Endothelial cell of umbilical vein (primary cell): Measurements from ENCODE around the gene TBXT.

Source experiments
- FOS ChIP-seq: IDR thresholded peaks from 2 replicates; pipeline ENCODE4 v1.6.1; 2011; ENCODE audit warnings: mild to moderate bottlenecking, low read length, moderate library complexity, borderline replicate concordance; ENCODE audit not compliant: insufficient read depth
- GATA2 ChIP-seq: IDR thresholded peaks from 2 replicates; pipeline ENCODE4 v1.7.0; 2011; ENCODE audit warnings: low read depth, mild to moderate bottlenecking, moderate library complexity, mixed read lengths, low read length; ENCODE audit not compliant: insufficient read length, insufficient read depth
- POLR2A ChIP-seq: IDR thresholded peaks from 2 replicates; pipeline ENCODE4 v1.6.1; 2012; ENCODE audit warnings: low read depth, mild to moderate bottlenecking, control low read depth, low read length
- TF ChIP-seq, protein P1 (sequence below), 2 donors: IDR thresholded peaks; 1 replicate in 1 of 2; 2 replicates in 1 of 2; pipeline ENCODE4 v1.5.1; 2011; ENCODE audit warnings: low read length in 2 of 2, mild to moderate bottlenecking in 2 of 2, moderate library complexity in 2 of 2, control low read depth in 1 of 2, inconsistent platforms in 1 of 2, low read depth in 1 of 2; ENCODE audit not compliant: insufficient read depth in 1 of 2; ENCODE audit errors: extremely low read depth in 1 of 2

DNA sequence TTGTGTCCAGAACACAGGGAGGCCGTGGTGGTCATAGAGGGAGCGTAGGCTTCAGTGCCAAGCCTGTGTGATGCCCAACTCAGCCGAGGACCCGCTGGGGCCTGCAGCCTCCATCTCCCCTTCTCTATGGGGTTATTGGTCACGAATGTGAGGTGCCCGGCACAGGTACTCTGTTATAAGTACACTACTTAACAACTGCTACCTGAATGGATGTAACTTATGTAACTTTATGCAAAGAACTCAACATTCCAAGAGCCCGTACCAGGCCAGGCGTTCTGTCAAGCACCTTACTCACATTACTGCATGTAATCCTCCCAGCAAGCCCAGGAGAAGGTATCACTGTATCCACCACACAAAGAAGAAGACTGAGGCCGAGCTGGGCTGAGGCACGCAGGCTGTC lies 24.5 kb upstream of the TBXT start:
- TF ChIP-seq GATA2, result no peak
- TF ChIP-seq FOS, result no peak
- TF ChIP-seq, protein P1, sequence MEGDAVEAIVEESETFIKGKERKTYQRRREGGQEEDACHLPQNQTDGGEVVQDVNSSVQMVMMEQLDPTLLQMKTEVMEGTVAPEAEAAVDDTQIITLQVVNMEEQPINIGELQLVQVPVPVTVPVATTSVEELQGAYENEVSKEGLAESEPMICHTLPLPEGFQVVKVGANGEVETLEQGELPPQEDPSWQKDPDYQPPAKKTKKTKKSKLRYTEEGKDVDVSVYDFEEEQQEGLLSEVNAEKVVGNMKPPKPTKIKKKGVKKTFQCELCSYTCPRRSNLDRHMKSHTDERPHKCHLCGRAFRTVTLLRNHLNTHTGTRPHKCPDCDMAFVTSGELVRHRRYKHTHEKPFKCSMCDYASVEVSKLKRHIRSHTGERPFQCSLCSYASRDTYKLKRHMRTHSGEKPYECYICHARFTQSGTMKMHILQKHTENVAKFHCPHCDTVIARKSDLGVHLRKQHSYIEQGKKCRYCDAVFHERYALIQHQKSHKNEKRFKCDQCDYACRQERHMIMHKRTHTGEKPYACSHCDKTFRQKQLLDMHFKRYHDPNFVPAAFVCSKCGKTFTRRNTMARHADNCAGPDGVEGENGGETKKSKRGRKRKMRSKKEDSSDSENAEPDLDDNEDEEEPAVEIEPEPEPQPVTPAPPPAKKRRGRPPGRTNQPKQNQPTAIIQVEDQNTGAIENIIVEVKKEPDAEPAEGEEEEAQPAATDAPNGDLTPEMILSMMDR (IDR thresholded peaks at IDR 0.05; ENCODE audit: extremely low read depth in 1 of 2, insufficient read depth in 1 of 2, low read depth in 1 of 2, low read length in 2 of 2), result no peak
- no peak for TF ChIP-seq POLR2A
